Measurements from ENCODE around the gene CD70.
"Not testable (repeated sequence)": the region's sequence is repeated elsewhere in the genome, so short reads cannot be mapped to it uniquely, and the experiment has no call there.

CD70 gene

DNA sequence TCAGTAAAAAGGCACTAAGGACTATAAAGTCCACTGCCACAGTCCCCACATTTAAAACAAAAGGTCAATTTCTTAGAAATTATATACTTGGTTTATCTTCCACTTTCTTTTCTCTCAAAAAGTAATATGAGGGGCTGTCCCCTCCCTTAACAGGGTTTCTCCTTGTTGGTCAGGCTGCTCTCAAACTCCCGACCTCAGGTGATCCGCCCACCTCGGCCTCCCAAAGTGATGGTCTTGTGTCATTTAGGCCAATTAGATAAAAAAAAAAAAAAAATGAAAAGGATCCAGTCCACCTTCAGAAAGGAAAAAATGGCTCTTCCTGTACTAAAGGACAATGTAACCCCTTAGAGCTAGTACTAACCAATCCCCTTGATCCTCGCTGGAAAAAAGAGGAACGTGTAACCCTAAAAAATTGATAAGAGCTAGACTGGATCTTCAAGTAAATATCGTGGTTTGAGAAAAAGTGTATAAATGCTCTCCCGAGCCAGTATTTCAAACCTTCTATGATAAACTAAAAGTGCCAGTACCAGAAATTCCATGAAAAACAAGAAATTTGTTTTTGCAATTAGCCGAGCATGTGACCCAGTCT is 9.0 kb upstream of the CD70 start:
- no peak overlapping the region for H3K27ac ChIP-seq
- TF ChIP-seq, protein P1, sequence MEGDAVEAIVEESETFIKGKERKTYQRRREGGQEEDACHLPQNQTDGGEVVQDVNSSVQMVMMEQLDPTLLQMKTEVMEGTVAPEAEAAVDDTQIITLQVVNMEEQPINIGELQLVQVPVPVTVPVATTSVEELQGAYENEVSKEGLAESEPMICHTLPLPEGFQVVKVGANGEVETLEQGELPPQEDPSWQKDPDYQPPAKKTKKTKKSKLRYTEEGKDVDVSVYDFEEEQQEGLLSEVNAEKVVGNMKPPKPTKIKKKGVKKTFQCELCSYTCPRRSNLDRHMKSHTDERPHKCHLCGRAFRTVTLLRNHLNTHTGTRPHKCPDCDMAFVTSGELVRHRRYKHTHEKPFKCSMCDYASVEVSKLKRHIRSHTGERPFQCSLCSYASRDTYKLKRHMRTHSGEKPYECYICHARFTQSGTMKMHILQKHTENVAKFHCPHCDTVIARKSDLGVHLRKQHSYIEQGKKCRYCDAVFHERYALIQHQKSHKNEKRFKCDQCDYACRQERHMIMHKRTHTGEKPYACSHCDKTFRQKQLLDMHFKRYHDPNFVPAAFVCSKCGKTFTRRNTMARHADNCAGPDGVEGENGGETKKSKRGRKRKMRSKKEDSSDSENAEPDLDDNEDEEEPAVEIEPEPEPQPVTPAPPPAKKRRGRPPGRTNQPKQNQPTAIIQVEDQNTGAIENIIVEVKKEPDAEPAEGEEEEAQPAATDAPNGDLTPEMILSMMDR (conservative IDR thresholded peaks at IDR 0.05) = no peak
- TF ChIP-seq ZFX (IDR thresholded peaks at IDR 0.05) = no peak

- not testable (repeated sequence) for H3K27ac ChIP-seq
Observed at GRCh38 chr19:6598254-6598892, 7.4 kb upstream of the CD70 start.

GRCh38 chr19:6597471-6598253 is 6.7 kb upstream of the CD70 start:
- H3K27ac ChIP-seq = not testable (repeated sequence)

DNA sequence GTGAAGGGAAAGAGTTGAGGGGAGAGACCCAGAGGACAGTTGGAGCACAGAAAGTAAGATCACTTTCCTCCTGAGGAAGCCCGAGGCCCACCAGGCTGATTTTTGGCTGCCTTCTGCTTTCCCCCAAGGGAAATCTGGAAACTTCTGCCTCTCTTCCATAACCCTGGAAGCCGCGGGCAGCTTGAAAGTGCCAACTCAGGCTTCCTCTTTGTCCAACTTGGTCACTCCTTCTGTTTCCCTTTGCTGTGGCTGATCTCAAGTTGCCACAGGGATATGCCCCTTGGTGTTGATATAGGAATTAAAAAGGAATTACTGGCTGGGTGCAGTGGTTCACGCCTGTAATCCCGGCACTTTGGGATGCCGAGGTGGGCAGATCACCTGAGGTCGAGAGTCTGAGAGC is 5.7 kb upstream of the CD70 start:
- TF ChIP-seq, protein P1 (conservative IDR thresholded peaks at IDR 0.05) = no peak
- no peak for TF ChIP-seq ZFX (IDR thresholded peaks at IDR 0.05)
- H3K27ac ChIP-seq = no peak overlapping the region

GRCh38 chr19:6593651-6594416 is 2.9 kb upstream of the CD70 start:
- no peak overlapping the region for H3K27ac ChIP-seq
- no peak for TF ChIP-seq ZFX (IDR thresholded peaks at IDR 0.05)
- TF ChIP-seq, protein P1 (conservative IDR thresholded peaks at IDR 0.05) = no peak

- TF ChIP-seq, protein P1 (conservative IDR thresholded peaks at IDR 0.05) = no peak
- no peak for TF ChIP-seq ZFX (IDR thresholded peaks at IDR 0.05)
- H3K27ac ChIP-seq = no peak overlapping the region
Observed at GRCh38 chr19:6590258-6590826, 608 bp downstream of the CD70 start.

DNA sequence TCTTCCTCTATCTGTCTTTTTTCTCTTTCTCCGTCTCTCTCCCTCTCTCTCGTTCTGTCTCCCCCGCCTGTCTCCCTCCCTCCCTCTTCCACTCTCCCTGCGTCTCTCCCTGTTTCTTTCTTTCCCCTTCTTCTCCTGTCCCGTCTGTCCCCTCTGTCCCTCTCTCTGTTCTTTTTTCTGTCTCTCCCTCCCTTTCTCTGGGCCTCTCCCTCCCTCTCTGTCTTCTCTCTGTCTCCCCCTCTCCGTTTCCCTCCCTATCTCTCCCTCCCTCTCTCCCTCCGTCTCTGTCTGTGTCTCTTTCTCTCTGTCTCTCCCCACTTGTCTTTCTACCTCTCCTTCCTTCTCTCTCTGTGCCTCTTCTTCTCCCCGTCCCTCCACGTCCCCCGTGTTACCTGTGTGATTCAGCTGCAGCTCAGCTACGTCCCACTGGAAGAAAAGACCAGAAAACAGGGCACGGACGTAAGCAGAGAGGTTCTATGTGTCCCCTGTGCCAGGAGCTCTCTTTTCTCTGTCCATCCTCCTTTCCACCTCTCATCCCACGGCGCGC is 1.2 kb downstream of the CD70 start:
- no peak overlapping the region for H3K27ac ChIP-seq
- no peak for TF ChIP-seq ZFX (IDR thresholded peaks at IDR 0.05)
- TF ChIP-seq, protein P1 (conservative IDR thresholded peaks at IDR 0.05) = no peak
